B cell (primary cell): Measurements from ENCODE around the gene OTOA. TPM values are rescaled to one million over a fixed set of nuclear protein-coding genes. Genes with fewer than 3 reads are reported as not detected.

Experiments used
- ATAC-seq: fragments of 200-7000 bp; cut with Tn5 transposase; one replicate; pipeline ENCODE4 v1.10.0; 2021; ENCODE audit warnings: low read depth, mild to moderate bottlenecking, moderate number of reproducible peaks, moderate library complexity
- CTCF ChIA-PET: fragments of 350-600 bp; sonication (Branson Sonifier 250); formaldehyde crosslinking; loops from one replicate; lab custom pipeline; 2021; ENCODE audit warnings: antibody characterized with exemption, inconsistent platforms; lab: Charles Lee
- POLR2A ChIA-PET: fragments of 350-600 bp; sonication (Branson Sonifier 250); formaldehyde crosslinking; loops from one replicate; lab custom pipeline; 2021; ENCODE audit warnings: antibody characterized with exemption; lab: Charles Lee
- DNase-seq: peaks from one replicate; pipeline ENCODE4 v3.0.0; 2013
- H2AFZ ChIP-seq: 2 replicates; pipeline ENCODE4 v1.6.1; 2012; ENCODE audit warnings: mild to moderate bottlenecking, low read depth, low read length; ENCODE audit not compliant: insufficient read depth, poor library complexity, severe bottlenecking
- H3K27ac ChIP-seq, 2 donors: 1 replicate in 1 of 2; 2 replicates in 1 of 2; pipeline ENCODE4 v1.5.1; 2012 to 2013; ENCODE audit warnings: low read length in 2 of 2, mild to moderate bottlenecking in 2 of 2, moderate library complexity in 1 of 2
- H3K27me3 ChIP-seq, 4 experiments: fragments of 200-600 bp in 1 of 4; sonication (generic) in 1 of 4; replicated peaks in 1 of 4; 1 replicate in 2 of 4; 2 replicates in 2 of 4; pipeline versions ENCODE4 v1.6.1 to v1.7.0; 2013 to 2016; ENCODE audit warnings: low read length in 3 of 4, mild to moderate bottlenecking in 2 of 4, mixed read lengths in 1 of 4, moderate library complexity in 1 of 4; ENCODE audit not compliant: insufficient read depth in 4 of 4, control insufficient read depth in 3 of 4; ENCODE audit errors: control extremely low read depth in 1 of 4
- H3K36me3 ChIP-seq, 2 experiments: replicated peaks in 1 of 2; 1 replicate in 1 of 2; 2 replicates in 1 of 2; pipeline versions ENCODE4 v1.6.1 to v1.7.1; 2013; ENCODE audit warnings: low read length in 1 of 2; ENCODE audit not compliant: insufficient read depth in 2 of 2, control insufficient read depth in 1 of 2; ENCODE audit errors: control extremely low read depth in 1 of 2, extremely low read depth in 1 of 2
- H3K4me1 ChIP-seq, 2 donors: fragments of 200-600 bp in 1 of 2; sonication (generic) in 1 of 2; 1 replicate in 1 of 2; 2 replicates in 1 of 2; pipeline versions ENCODE4 v1.5.1 to v1.6.1; 2013 to 2017; ENCODE audit warnings: low read length in 2 of 2; ENCODE audit not compliant: control insufficient read depth in 2 of 2, insufficient read depth in 2 of 2
- H3K4me2 ChIP-seq: replicated peaks from 2 replicates; pipeline ENCODE3; 2012; ENCODE audit warnings: mild to moderate bottlenecking, low read depth, low read length; ENCODE audit not compliant: poor library complexity, severe bottlenecking
- H3K4me3 ChIP-seq, 5 experiments: fragments of 200-600 bp in 1 of 5; sonication (generic) in 1 of 5; 1 replicate in 3 of 5; 2 replicates in 2 of 5; pipeline versions ENCODE4 v1.5.1 to v1.7.0; 2011 to 2016; ENCODE audit warnings: low read length in 4 of 5, mild to moderate bottlenecking in 4 of 5, low read depth in 2 of 5, control low read depth in 1 of 5, moderate library complexity in 1 of 5; ENCODE audit not compliant: insufficient read depth in 1 of 5; ENCODE audit errors: control extremely low read depth in 1 of 5, extremely low read depth in 1 of 5
- H3K79me2 ChIP-seq: fragments of 200-600 bp; sonication (generic); one replicate; pipeline ENCODE4 v1.6.0; 2016; ENCODE audit warnings: low read length; ENCODE audit not compliant: control insufficient read depth, insufficient read depth
- H3K9ac ChIP-seq: fragments of 200-600 bp; sonication (generic); 2 replicates; pipeline ENCODE4 v1.6.1; 2017; ENCODE audit warnings: mild to moderate bottlenecking, low read length, moderate library complexity
- H3K9me3 ChIP-seq, 3 donors: one replicate each; pipeline versions ENCODE4 v1.6.1 to v1.7.1; 2013; ENCODE audit warnings: low read length in 2 of 3; ENCODE audit not compliant: control insufficient read depth in 2 of 3, insufficient read depth in 1 of 3; ENCODE audit errors: control extremely low read depth in 1 of 3
- H4K20me1 ChIP-seq: 2 replicates; pipeline ENCODE4 v1.6.0; 2012; ENCODE audit warnings: mild to moderate bottlenecking, low read length; ENCODE audit not compliant: insufficient read depth, control insufficient read depth, poor library complexity, severe bottlenecking
- H3K27ac Mint-ChIP-seq: one replicate; pipeline ENCODE4 v1.8.0; 2021; ENCODE audit warnings: mixed read lengths
- H3K27me3 Mint-ChIP-seq: one replicate; pipeline ENCODE4 v1.8.0; 2021; ENCODE audit warnings: mixed read lengths
- H3K4me1 Mint-ChIP-seq: one replicate; pipeline ENCODE4 v1.8.0; 2021; ENCODE audit warnings: mixed read lengths
- H3K4me3 Mint-ChIP-seq: one replicate; pipeline ENCODE4 v1.8.0; 2021; ENCODE audit warnings: mixed read lengths
- H3K9me3 Mint-ChIP-seq: one replicate; pipeline ENCODE4 v1.8.0; 2022; ENCODE audit warnings: mixed read lengths; ENCODE audit not compliant: insufficient read depth
- CTCF ChIP-seq: fragments of 200-600 bp; IDR thresholded peaks from one replicate; pipeline ENCODE4 v1.8.0; 2022; ENCODE audit warnings: antibody characterized with exemption, mild to moderate bottlenecking
- EZH2 ChIP-seq: IDR thresholded peaks from 2 replicates; pipeline ENCODE4 v1.6.1; 2012; ENCODE audit warnings: borderline replicate concordance, low read depth, mild to moderate bottlenecking, moderate library complexity, low read length; ENCODE audit not compliant: insufficient read depth, poor library complexity, severe bottlenecking
- WGBS: methylation state at CpG from one replicate; pipeline ENCODE4 v1.1.5; 2013; ENCODE audit warnings: missing lambda C conversion rate; ENCODE audit not compliant: insufficient coverage; 5-methylcytosine and 5-hydroxymethylcytosine counted together
- intact Hi-C: fragments of 100-400 bp; cut with micrococcal nuclease; formaldehyde crosslinking; loops from one replicate; pipeline ENCODE4 v1.10.0; 2022
- polyA plus RNA-seq: library from polyadenylated mRNA; depleted of rRNA; stranded (reverse); fragments of >200 nt; gene quantifications from 2 replicates; pipeline ENCODE4 v1.2.3, GENCODE V29; 2012
- total RNA-seq, 2 donors: library from RNA; stranded (reverse); fragments of 120-200 nt in 1 of 2; gene quantifications; 1 replicate in 1 of 2; 2 replicates in 1 of 2; pipeline versions ENCODE4 v1.2.3 to v1.2.4, GENCODE V29; 2013 to 2022

Gene OTOA
- total and polyA plus RNA-seq, 2 donors (not counting 1 experiment from before 2014, with no cell fraction given), result 0.39 TPM; not detected in 1

- Histone ChIP-seq H3K36me3 (peaks cover 8 to 27% of the 10 kb centered on the region in 2 experiments), H3K9ac (no peak overlapping the region), H4K20me1 (no peaks in the 10 kb centered on the region), H3K27ac (no peak overlapping the region), H3K4me1 (no peaks in the 10 kb centered on the region), H3K4me3 (no peak overlapping the region), H3K9me3 (peaks cover 0 to 4% (median 0%) of the 10 kb centered on the region in 3 donors), H2AFZ (no peak overlapping the region), H3K4me2 (no peak overlapping the region), H3K79me2 (peaks cover 8% of the 10 kb centered on the region), H3K27me3 (no peaks in the 10 kb centered on the region)
- POLR2A ChIA-PET, result no interaction called here
- H3K4me3 Mint-ChIP-seq, result no peak overlapping the region
- H3K27ac Mint-ChIP-seq, result no peak overlapping the region
- H3K4me1 Mint-ChIP-seq, result peaks cover 2% of the 10 kb centered on the region
- TF ChIP-seq EZH2, result no peak
- no peak for TF ChIP-seq CTCF
- no peak for ATAC-seq
- H3K9me3 Mint-ChIP-seq, result no peaks in the 10 kb centered on the region
- WGBS, result no CpG with 5 or more reads among the region's 1 CpG
- CTCF ChIA-PET, result interaction anchor here (1.0 to 1.9 kb wide), 3 partner anchors 15 to 85 kb away, joined by 3 to 11 read pairs (median 4); no protein-coding TSS in a partner anchor
- no peak for DNase-seq
- intact Hi-C loops, result no loop called here
- no peaks in the 10 kb centered on the region for H3K27me3 Mint-ChIP-seq
Observed at GRCh38 chr16:21625026-21625425, 38.7 kb upstream of the OTOA start.

- H3K4me3 ChIP-seq, result no peak overlapping the region
- ATAC-seq, result no peak
- intact Hi-C loops, result no loop called here
- no peak overlapping the region for H3K4me2 ChIP-seq
- Mint-ChIP-seq H3K27ac (no peak overlapping the region), H3K4me1 (peaks cover 2% of the 10 kb centered on the region), H3K4me3 (no peak overlapping the region), H3K27me3 (no peaks in the 10 kb centered on the region), H3K9me3 (no peaks in the 10 kb centered on the region)
- no peak for DNase-seq
- H3K4me1 ChIP-seq, result no peaks in the 10 kb centered on the region
- H3K36me3 ChIP-seq, result peaks cover 8 to 27% of the 10 kb centered on the region in 2 experiments
- H4K20me1 ChIP-seq, result no peaks in the 10 kb centered on the region
- CTCF ChIA-PET, result no interaction called here
- no peak overlapping the region for H3K27ac ChIP-seq
- H2AFZ ChIP-seq, result no peak overlapping the region
- peaks cover 3% of the 10 kb centered on the region for H3K79me2 ChIP-seq
- H3K9ac ChIP-seq, result no peak overlapping the region
- POLR2A ChIA-PET, result no interaction called here
- 0% methylated on average over 1 of the region's 6 CpGs for WGBS
- H3K27me3 ChIP-seq, result no peaks in the 10 kb centered on the region
- peaks cover 0 to 4% (median 0%) of the 10 kb centered on the region in 3 donors for H3K9me3 ChIP-seq
- TF ChIP-seq EZH2 (no peak), CTCF (no peak)
Observed at GRCh38 chr16:21626659-21627277, 37.0 kb upstream of the OTOA start.
